ENCODE results near the gene BANF1. TPM values are rescaled to one million over a fixed set of nuclear protein-coding genes. Genes with fewer than 3 reads are reported as not detected.

BANF1 gene
- total RNA-seq, 2 donors from 2014 or later, result 44.4 to 62.3 TPM

DNA sequence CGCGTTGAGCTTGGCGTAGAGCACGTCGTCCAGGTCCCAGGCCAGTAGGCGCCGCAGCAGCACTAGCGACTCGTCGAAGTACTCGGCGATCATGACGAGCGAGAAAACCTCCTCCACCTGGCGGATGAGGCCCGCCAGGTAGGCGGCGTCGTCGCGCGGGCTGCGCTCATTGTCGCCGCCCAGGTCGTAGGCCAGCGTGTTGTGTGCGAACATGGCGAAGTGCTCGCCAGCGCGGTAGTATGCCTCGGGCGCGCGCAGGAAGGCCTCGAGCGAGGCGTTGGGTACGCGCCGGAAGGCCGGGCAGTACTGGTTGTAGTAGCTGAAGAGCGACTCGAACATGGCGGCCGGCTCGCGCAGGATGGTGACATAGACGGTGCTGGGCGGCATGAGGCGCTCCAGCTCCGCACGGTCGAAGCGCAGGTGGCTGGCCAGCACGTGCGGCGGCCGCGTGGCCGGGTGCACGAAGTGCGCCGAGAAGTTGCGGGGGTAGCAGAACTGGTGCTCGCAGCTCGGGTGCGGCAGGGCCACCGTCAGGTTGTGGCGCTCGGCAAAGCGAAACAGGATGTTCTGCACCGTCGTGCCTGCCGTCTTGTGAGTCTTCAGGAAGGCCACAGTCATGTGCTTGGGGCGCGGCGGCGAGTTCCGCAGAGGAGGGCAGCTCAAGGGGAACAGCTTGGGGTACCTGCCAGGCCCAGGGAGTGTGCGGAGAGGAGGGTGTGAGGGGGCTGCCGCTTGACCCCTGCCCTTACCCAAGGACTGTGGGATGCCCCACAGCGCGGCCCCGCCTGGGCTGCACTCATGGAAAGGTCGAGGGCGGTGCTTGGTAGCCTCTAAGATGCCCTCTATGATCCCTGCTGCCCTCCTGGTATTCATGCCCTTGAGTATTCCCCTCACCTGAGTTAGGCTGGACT is 40.9 kb downstream of the BANF1 start:
- WGBS, 2 donors, result 94 to 95% methylated on average over 80 to 81 of the region's 88 CpGs
- TF ChIP-seq, protein P1, sequence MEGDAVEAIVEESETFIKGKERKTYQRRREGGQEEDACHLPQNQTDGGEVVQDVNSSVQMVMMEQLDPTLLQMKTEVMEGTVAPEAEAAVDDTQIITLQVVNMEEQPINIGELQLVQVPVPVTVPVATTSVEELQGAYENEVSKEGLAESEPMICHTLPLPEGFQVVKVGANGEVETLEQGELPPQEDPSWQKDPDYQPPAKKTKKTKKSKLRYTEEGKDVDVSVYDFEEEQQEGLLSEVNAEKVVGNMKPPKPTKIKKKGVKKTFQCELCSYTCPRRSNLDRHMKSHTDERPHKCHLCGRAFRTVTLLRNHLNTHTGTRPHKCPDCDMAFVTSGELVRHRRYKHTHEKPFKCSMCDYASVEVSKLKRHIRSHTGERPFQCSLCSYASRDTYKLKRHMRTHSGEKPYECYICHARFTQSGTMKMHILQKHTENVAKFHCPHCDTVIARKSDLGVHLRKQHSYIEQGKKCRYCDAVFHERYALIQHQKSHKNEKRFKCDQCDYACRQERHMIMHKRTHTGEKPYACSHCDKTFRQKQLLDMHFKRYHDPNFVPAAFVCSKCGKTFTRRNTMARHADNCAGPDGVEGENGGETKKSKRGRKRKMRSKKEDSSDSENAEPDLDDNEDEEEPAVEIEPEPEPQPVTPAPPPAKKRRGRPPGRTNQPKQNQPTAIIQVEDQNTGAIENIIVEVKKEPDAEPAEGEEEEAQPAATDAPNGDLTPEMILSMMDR (IDR thresholded peaks at IDR 0.05), result no peak
- no peak for TF ChIP-seq POLR2A (IDR thresholded peaks at IDR 0.05)
- DNase-seq (no peak), ATAC-seq (no peak)
- intact Hi-C loops (cut with DNase I), result no loop called here
- H3K36me3 ChIP-seq (replicated peaks in 1 of 2; ENCODE audit: insufficient read depth in 1 of 2, low read depth in 2 of 2), result no peaks in the 10 kb centered on the region
- no peak overlapping the region for H3K4me3 ChIP-seq
- no peaks in the 10 kb centered on the region for H3K9me3 ChIP-seq
- peaks cover 26% of the 10 kb centered on the region for H3K4me1 ChIP-seq
- H3K27me3 ChIP-seq, result no peaks in the 10 kb centered on the region
- H3K27ac ChIP-seq, result no peak overlapping the region

DNA sequence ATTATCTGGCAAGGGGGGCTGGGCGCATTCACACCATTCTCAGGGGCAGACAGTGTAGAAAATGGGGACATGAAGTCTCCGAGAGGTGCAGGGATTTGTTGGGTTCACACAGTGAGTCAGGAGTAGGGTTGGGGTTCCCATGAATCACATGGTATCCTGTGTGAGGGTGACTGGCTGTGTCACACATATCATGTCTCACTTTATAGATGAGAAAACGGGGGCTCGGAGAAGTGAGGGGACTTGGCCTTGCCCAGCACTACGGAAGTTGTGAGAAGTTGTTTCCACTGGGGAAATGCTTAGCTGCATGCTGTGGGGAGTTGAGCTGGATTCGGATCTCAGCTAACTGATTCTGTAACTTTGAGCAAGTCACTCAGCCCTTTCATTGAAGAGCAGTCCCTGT is 42.5 kb downstream of the BANF1 start:
- ATAC-seq (peak; percentile 6), DNase-seq (no peak)
- TF ChIP-seq POLR2A (IDR thresholded peaks at IDR 0.05), result no peak
- TF ChIP-seq, protein P1 (IDR thresholded peaks at IDR 0.05), result no peak
- Histone ChIP-seq H3K4me3 (no peak overlapping the region), H3K4me1 (peaks cover 32% of the 10 kb centered on the region), H3K27me3 (no peaks in the 10 kb centered on the region), H3K36me3 (replicated peaks in 1 of 2; ENCODE audit: insufficient read depth in 1 of 2, low read depth in 2 of 2) (no peaks in the 10 kb centered on the region), H3K27ac (no peak overlapping the region), H3K9me3 (no peaks in the 10 kb centered on the region)
- intact Hi-C loops (cut with DNase I), result no loop called here
- WGBS, 2 donors, result 32 to 52% methylated on average over 6 of the region's 6 CpGs

DNA sequence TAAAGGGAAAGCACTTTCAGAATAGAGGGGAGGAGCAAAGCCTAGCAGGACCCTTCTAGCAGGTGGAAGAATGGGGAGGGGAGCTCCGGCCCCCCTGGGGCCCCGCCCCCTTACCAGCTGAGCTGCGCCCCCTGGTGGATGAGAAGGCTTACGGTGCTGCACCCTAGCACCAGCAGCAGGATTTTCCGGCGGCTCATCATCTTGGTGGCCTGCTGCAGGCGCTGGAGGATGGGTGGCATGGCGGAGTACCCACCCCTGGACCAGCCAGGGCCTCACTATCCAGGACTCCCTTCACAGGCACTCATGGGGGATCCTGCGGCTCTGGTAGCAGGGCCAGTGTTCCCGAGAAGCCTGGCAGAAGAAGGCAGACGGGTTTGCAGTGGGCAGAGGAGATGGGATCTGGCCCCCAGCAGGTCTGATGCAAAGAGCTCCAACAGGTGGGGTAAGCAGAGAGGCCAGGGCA is 42.9 kb downstream of the BANF1 start:
- Histone ChIP-seq H3K4me1 (peaks cover 28% of the 10 kb centered on the region), H3K9me3 (no peaks in the 10 kb centered on the region), H3K27ac (no peak overlapping the region), H3K36me3 (replicated peaks in 1 of 2; ENCODE audit: insufficient read depth in 1 of 2, low read depth in 2 of 2) (no peaks in the 10 kb centered on the region), H3K4me3 (no peak overlapping the region), H3K27me3 (no peaks in the 10 kb centered on the region)
- WGBS, 2 donors, result 19% methylated on average over 11 of the region's 11 CpGs; no CpG with 5 or more reads in 1 of the 2 donors
- intact Hi-C loops (cut with DNase I), result no loop called here
- TF ChIP-seq, protein P1 (IDR thresholded peaks at IDR 0.05), result peak; percentile 82 to 93 (median 87)
- no peak for TF ChIP-seq POLR2A (IDR thresholded peaks at IDR 0.05)
- DNase-seq, result peak; percentile 77 to 83 (median 78)
- peak; percentile 82 for ATAC-seq

DNA sequence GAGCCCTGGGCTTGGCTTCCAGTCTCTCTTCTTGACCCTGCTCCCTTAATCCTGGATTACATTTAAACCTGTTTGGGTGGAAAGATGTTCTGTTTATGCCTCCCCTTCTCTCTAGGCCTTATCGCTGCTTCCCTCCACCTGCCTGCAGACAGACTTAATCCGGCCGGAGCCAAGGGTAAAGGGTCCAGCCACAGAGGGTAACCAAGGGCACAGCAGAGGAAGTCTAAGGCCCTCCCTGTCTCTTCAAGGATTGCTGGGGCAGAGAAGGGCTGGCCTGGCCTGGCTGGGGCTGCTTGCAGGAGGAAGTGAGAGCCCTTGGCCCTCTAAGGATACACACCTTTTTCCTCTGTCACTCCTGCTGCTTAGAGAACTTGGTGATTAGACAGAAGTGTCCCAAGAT is 44.6 kb downstream of the BANF1 start:
- no peak for DNase-seq
- intact Hi-C loops (cut with DNase I), result no loop called here
- Histone ChIP-seq H3K27me3 (no peaks in the 10 kb centered on the region), H3K4me1 (peaks cover 37% of the 10 kb centered on the region), H3K4me3 (no peak overlapping the region), H3K27ac (peak overlapping the region in 3 of 4 donors; percentile 34 to 46 (median 44)), H3K9me3 (no peaks in the 10 kb centered on the region), H3K36me3 (replicated peaks in 1 of 2; ENCODE audit: insufficient read depth in 1 of 2, low read depth in 2 of 2) (no peaks in the 10 kb centered on the region)
- no peak for ATAC-seq
- TF ChIP-seq, protein P1 (IDR thresholded peaks at IDR 0.05), result no peak
- TF ChIP-seq POLR2A (IDR thresholded peaks at IDR 0.05), result no peak
- WGBS, 2 donors, result 88 to 93% methylated on average over 3 of the region's 3 CpGs

Measured in body of pancreas (tissue), 4 donors.